AG04450 (cell line): ENCODE results near the gene CAMP. TPM values are rescaled to one million over a fixed set of nuclear protein-coding genes. Genes with fewer than 3 reads are reported as not detected.

Experiments
- CTCF ChIA-PET: fragments of 300-600, 350-600 bp; formaldehyde crosslinking; extraction: SDS; loops from one replicate; lab custom pipeline; 2022; ENCODE audit warnings: antibody characterized with exemption, inconsistent platforms; lab: Charles Lee
- POLR2A ChIA-PET: fragments of 350-600 bp; formaldehyde crosslinking; extraction: SDS; loops from one replicate; lab custom pipeline; 2021; ENCODE audit warnings: antibody characterized with exemption, inconsistent platforms; lab: Yijun Ruan, JAX
- DNase-seq: peaks from one replicate; pipeline ENCODE4 v3.0.0-alpha.2; 2011; ENCODE audit warnings: low read depth, low spot score
- H3K27ac ChIP-seq: one replicate; pipeline ENCODE4 v1.5.1; 2012; ENCODE audit warnings: low read depth, low read length, control low read depth
- H3K27me3 ChIP-seq: one replicate; pipeline ENCODE4 v1.6.0; 2012; ENCODE audit warnings: low read length; ENCODE audit not compliant: control insufficient read depth, insufficient read depth
- H3K4me3 ChIP-seq: 2 replicates; pipeline ENCODE4 v1.5.1; 2011; ENCODE audit warnings: mild to moderate bottlenecking, low read depth, low read length, control low read depth
- H3K9me3 ChIP-seq: 2 replicates; pipeline ENCODE4 v1.5.1; 2012; ENCODE audit warnings: low read length; ENCODE audit not compliant: control insufficient read depth, insufficient read depth
- CTCF ChIP-seq: IDR thresholded peaks from 2 replicates; pipeline ENCODE4 v1.5.1; 2011; ENCODE audit warnings: low read depth, low read length, control low read depth, inconsistent platforms
- polyA plus RNA-seq: library from polyadenylated mRNA; depleted of rRNA; stranded (reverse); fragments of >200 nt; gene quantifications from 2 replicates; pipeline ENCODE4 v1.2.3, GENCODE V29; 2011

The CAMP gene
- polyA plus RNA-seq, 1 experiment, result not detected

- ChIA-PET POLR2A (no interaction called here), CTCF (interaction anchor here (0.6 kb wide), 2 partner anchors 54 to 180 kb away, joined by 3 to 4 read pairs; no protein-coding TSS in a partner anchor)
- H3K9me3 ChIP-seq, result no peaks in the 10 kb centered on the region
- DNase-seq, result no peak
- no peak for TF ChIP-seq CTCF
- H3K27me3 ChIP-seq, result no peaks in the 10 kb centered on the region
- H3K27ac ChIP-seq, result no peak overlapping the region
- H3K4me3 ChIP-seq, result no peak overlapping the region
These were observed 20.6 kb downstream of the CAMP start for GRCh38 chr3:48243886-48244285.

DNA sequence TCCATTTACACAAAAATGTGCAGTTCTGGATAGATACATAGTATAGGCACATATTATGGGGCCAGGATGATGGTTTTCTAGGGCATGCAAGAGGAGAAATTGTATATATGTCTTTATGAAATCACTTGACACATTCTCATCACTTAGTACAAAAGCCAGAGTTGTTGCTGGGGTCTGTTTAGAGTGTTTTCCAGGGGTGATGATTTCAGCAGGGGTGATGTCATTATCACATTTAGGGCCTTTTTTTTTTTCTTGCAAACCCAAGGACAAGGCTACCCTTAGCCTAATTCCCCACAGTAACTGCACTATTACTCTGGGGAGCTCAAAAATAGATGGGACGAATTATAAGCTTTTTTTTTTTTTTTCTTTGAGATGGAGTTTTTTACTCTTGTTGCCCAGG is 21.2 kb downstream of the CAMP start:
- Histone ChIP-seq H3K9me3 (no peaks in the 10 kb centered on the region), H3K27ac (no peak overlapping the region), H3K4me3 (no peak overlapping the region), H3K27me3 (no peaks in the 10 kb centered on the region)
- ChIA-PET POLR2A (no interaction called here), CTCF (interaction anchor here (0.6 kb wide), 1 partner anchor 54 kb away, joined by 4 read pairs; no protein-coding TSS in a partner anchor)
- no peak for DNase-seq
- no peak for TF ChIP-seq CTCF

GRCh38 chr3:48245136-48245535 is 21.8 kb downstream of the CAMP start:
- ChIA-PET CTCF (interaction anchor here (1.1 kb wide), 1 partner anchor 191 kb away, joined by 4 read pairs; no protein-coding TSS in a partner anchor), POLR2A (no interaction called here)
- no peak for TF ChIP-seq CTCF
- no peak overlapping the region for H3K27ac ChIP-seq
- no peak for DNase-seq
- H3K27me3 ChIP-seq, result no peaks in the 10 kb centered on the region
- H3K9me3 ChIP-seq, result no peaks in the 10 kb centered on the region
- H3K4me3 ChIP-seq, result no peak overlapping the region

- no peaks in the 10 kb centered on the region for H3K9me3 ChIP-seq
- no peak overlapping the region for H3K4me3 ChIP-seq
- ChIA-PET CTCF (interaction anchor here (2.4 kb wide), 1 partner anchor 189 kb away, joined by 13 read pairs; no protein-coding TSS in a partner anchor), POLR2A (no interaction called here)
- no peaks in the 10 kb centered on the region for H3K27me3 ChIP-seq
- no peak overlapping the region for H3K27ac ChIP-seq
- no peak for TF ChIP-seq CTCF
- DNase-seq, result no peak
These were observed 24.1 kb downstream of the CAMP start for GRCh38 chr3:48247401-48247811.

- H3K9me3 ChIP-seq, result no peaks in the 10 kb centered on the region
- H3K4me3 ChIP-seq, result no peak overlapping the region
- CTCF ChIA-PET, result interaction anchor here (0.9 to 2.4 kb wide), 2 partner anchors 153 to 188 kb away, joined by 6 to 13 read pairs; no protein-coding TSS in a partner anchor
- DNase-seq, result no peak
- POLR2A ChIA-PET, result no interaction called here
- H3K27ac ChIP-seq, result no peak overlapping the region
- TF ChIP-seq CTCF, result no peak
- H3K27me3 ChIP-seq, result no peaks in the 10 kb centered on the region
These were observed 25.0 kb downstream of the CAMP start for GRCh38 chr3:48248095-48248850.
